Stromal cell of bone marrow (primary cell): Measurements from ENCODE around the gene ANXA9.

ENCODE experiments used
- DNase-seq: peaks from one replicate; pipeline ENCODE4 v3.0.0-alpha.2; 2012; ENCODE audit warnings: low read depth

ANXA9 gene

DNA sequence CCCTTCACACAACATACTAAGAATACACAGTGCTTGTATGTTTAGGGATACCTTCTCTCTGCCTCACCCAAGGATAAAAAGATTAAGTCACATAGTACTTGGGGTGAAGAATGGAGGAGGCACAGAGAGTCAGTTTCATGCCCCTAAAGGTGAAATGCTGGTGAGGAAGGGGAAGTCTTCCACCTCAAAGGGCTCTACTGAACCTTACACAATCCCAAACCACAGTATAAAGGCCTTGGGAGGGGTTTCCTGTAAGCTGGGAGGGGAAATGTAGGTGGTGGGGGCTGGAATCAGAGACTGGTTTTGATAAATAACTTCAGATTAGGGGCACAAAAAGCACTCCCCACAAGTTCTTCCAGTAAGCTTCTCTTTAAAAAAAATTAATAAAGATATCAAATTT, 21.1 kb downstream of the ANXA9 start:
- no peak for DNase-seq

DNA sequence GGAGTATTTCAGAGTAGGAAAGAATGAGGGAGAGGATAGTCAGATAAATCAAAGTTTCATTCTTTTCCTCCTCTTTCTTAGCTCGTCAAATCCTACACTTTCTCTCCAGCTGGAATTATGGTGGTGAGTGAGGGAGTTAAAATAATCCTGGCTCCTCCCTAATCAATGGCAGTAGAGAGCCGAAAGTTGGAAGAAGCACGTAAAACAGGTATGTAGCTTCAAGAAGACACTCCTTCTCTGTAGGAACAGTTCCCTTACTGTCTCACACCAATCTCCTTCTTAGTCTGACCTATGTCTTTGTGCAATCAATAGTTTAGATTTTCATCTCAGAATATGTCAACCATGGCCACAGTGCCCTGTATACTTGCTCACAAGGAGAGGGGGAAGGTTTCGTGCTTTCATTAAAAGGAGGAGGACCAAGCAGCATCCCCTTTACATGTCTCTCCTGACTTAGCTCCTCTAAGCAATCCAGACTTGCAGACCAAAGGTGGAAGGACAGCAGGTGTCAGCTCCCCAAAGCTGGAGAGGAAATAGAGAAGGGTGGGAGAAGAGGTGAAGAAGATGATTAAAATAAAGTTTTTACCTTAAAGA, 23.7 kb downstream of the ANXA9 start:
- no peak for DNase-seq

DNA sequence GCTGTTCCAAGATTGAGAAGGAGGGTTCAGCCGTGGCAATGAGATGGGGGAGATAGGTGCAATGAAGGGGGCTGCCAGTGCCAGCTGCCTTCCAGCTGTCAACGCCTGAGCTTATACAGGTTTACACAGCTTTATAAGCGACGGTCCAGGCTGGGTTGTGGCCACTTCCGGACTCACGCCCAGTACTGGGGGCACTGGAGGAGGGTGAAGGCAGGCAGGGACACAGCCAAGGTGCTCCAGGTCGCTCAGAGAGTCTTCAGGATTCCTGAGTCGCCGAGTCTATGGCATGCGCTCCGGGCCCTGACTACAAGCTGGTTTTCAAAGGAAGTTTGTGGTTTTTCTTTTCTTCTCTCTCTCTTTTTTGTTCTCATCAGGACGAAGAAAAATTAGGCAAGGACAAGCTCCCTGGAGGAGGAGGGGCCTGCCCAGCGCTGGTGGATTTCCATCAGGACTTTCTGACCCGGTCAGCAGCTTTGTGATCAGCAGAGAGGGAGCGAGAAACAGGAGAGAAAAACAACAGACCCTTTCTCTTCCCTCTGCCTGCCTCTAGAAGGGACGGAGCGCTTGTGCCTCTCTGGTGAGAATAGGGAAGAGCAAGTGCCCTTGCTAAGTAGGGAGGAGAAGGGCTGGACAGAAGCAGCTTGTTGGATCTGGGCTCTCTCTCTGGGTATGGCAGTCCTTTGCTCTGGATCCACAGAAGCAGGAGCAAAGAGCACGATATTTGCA, 24.4 kb downstream of the ANXA9 start, which contains the start of gene MINDY1:
Gene MINDY1 (minus strand): TSS at position 576 of the 726 bp plus-strand sequence. CDS start 4,285 bp downstream, outside the sequence.
- DNase-seq = peak; percentile 82

DNA sequence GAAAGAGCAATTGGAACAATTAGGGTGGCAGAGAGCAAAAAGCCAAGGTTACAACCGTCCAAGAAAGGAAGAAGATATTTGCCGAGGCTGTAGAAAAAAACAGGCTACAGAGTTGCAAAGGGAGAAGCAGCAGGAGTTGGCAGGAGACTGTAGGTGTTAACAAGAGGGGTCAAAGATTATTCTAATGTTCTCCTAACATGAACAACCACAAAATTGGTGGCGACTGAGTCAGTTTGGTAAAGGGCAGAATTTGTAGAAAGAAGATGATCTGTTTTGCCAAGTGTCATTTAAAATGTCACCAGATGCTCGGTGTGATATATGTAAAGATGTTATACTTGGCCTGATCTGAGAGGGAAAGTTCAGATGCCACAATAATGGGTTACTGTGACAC, 25.8 kb downstream of the ANXA9 start:
- DNase-seq = no peak

DNA sequence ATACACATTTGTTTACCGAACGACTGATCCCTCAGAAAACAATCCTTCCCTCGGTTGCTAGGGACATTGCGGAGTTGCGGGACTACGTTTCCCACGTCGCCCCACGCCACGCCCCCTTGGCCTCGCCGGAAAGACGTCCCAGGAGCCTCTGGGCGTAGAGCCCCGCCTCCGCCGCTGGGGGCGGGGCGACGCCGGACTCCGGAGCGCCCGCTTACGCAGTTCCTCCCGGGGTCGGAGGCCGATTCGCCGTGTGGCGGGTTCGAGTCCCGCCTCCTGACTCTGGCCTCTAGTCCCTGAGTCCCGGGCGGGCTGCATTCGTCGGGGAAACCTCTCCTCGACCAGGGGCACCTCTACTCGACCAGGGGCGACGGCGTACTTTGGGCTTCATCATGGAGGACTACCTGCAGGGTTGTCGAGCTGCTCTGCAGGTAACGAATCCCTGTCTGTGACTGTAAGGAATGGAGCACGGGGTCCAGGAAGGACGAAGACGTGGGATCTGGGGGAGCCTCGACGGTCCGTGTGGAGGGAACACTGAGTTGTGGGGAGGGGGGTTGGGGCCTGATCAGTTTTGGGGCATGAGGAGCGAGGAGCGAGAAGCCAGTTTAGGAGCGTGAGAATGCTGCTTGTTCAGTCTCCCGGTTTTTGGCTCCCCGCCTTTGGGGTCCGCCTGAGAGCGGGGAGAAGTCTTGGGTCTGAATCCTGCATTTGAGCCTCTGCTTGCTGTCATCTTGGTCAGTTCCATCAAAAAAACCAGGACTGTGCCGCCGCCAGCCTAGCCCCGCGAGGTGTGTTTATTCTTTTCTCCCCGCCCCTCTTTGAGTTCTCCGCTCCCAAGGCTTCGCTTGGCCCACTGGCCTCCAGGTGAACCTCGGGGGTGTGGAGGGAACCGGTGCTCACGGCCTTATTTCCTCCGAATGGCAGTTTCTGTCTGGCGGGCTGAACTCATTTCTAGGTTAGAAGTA, 26.4 kb downstream of the ANXA9 start, which contains the start of gene PRUNE1:
Gene PRUNE1 (plus strand): TSS at position 206 of the 962 bp plus-strand sequence. CDS start 184 bp downstream, at position 390.
- peak; percentile 92 for DNase-seq

DNA sequence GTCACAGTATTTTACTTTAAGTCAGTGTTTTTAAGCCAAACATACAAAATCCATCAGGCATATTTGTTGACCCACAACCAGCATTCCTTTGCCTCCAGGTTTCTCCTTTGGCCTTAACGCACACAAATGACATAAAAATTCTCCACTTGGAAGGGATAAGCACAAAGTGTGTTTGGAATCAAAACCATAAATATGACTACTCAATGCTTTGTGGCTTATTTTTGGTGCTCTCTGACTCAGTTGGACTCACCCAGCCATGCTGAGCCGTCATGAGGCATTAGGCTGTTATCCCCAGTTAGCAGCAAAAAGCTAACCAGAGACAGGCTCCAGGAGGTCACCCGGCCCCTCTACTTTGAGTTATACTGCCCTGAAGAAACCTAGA, 27.1 kb downstream of the ANXA9 start:
- no peak for DNase-seq

DNA sequence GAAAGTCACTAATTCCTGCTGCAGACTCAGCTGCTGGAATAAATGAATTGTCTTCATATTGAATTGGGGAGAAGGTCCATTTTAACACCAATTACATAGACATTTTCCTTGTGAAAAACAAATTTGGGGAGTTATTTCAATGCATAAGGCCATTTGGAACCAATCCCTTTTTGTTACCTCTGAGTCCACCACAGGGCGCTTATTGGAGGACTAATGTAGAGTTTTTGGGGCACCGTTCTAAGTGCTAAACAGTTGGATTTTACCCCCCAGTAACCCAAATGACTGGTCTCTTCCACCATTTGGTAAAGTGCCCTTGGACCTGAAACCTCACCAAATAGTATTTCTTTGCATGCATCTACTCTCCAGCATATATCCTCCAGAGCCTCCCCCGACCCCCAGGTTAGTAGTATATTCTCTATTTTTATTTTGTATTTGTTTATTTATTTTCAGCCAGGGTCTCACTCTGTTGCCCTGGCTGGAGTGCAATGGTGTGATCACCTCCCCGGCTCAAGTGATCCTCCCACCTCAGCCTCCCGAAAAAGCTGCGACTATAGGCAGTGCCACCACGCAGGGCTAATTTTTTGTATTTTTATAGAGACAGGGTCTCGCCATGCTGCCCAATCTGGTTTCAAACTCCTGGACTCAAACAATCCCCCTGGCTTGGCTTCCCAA, 27.7 kb downstream of the ANXA9 start:
- DNase-seq = no peak

DNA sequence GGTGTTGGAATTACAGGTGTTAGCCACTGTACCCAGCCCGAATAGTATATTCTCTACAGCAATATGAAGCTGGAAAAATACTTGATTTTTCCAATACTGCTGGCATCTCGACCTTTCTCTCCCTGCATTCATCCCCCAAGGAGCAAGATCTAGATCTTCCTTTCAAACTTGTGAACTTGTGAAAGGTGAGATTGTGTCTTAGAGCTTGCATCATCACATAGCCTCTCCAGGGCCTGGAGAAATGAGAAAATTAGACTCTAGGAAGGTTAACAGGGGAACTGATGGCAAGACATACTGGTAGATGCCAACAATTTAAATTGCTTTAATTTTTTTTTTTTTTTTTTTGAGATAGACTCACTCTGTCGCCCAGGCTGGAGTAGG, 28.2 kb downstream of the ANXA9 start:
- DNase-seq = no peak

DNA sequence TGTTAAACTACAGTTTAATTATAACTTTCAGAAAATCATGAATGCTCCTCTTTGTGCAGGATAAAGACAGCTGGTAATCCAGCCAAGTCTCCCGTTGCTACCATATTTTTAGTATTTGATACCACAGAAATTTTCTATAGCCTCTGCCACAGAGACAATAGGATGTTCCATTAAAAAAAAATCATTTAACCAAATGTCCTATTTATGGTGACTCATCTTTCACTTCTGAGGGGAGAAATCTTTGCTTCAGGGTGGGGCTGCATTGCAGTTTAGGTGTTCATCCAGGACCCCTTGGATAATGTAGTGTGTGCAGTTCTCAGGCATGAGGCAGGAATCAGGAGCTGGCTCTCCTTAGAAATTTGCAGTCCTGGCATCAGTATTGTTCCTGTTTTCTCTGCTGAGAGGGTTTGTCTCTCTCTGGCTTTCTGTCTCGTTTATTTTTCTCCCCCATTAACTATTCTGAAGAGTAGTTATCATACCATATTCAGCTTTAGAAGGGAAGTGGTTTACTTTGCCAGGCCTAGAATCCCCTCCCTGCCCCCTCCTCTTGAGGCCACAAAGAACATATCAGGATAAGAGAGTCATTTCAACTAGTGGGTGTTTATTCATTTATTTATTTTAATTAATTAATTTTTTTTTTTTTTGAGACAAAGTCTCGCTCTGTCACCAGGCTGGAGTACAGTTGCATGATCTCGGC, 29.2 kb downstream of the ANXA9 start:
- no peak for DNase-seq

DNA sequence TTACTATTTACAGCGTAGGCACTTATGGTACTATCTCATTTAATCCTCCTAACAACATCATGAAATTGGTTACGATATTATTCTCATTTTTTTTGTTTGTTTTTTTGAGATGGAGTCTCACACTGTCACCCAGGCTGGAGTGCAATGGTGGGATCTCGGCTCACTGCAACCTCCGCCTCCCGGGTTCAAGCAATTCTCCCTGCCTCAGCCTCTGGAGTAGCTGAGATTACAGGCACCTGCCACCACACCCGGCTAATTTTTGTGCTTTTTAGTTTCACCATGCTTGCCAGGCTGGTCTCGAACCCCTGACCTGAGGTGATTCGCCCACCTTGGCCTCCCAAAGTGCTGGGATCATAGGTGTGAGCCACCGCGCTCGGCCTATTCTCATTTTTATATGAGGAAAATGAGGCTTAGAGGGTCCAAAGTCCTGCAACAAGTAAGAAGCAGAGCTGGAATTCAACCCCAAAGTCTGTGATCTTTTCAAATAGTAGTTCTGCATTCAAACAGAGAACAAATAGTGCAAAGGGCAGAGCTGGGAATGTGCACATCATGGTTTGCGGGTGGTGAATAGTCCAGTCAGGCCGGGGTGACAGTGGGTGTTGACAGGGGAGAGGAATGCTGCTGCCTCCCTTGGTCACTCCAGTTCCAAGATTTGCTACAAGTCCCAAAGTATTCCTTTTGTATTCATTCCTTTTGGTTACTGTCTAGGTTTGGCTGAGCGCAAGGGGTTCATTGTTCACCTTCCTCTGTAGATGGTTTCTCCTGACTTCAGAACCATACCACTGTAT, 30.8 kb downstream of the ANXA9 start:
- no peak for DNase-seq

DNA sequence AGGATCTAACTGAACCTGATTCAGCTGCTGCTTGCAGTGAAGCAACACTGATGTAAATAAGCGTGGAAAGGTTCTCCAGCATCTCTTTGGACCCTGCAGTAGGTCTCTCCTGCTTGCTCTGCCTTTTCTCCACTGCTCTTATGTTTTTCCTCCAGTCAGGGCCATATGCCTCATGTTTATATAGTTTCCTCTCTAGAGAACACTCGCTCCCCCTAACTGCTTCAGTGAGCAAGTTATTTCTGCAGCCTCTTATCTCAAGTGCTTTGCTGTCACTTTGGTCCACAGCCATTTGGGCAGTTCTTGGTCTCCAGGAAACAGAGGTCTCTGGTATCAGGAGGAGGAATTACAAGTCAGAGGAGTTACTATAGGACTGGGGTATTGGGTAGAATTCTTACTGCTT, 31.4 kb downstream of the ANXA9 start:
- DNase-seq = no peak

DNA sequence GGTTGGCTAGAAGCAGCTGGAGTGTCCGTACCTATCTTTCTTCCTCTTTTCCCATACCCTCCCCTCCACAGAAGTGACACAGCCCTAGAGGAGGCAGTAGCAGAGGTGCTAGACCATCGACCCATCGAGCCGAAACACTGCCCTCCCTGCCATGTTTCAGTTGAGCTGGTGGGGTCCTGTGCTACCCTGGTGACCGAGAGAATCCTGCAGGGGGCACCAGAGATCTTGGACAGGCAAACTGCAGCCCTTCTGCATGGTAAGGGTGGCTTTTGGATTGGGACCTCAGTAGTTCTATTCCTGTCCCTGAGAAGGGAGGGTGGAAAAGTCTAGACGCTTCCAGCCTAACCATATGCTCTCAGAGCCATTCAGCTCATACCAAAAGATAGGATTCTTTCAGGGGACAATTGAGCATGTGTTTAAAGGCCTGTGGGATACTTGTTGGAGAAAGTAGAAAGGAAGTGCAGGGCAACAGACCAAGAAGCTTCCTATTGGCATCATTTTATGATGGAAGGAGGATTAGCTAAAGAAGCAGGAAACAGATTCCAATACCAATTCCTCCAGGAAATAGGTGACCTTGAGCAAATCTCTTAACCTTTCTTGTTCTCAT, 42.6 kb downstream of the ANXA9 start:
- DNase-seq = peak; percentile 40

DNA sequence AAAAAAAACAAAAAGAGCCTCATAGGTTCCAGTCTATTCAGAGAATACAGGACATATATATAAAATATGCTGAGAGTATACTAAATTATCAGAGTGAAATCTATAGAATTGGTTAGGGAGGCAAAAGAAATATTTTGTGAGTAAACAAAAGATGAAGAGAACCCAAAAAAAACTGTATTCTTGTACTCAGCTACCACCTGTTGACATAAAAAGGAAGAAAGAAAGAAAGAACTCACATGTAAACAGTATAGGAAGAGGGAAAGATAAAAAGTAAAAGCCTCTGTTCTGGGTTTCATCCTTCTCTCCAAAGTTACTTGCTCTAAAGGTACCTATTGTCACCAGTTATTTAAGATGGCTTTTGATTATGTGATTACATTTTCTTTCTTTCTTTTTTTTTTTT, 44.4 kb downstream of the ANXA9 start:
- no peak for DNase-seq

DNA sequence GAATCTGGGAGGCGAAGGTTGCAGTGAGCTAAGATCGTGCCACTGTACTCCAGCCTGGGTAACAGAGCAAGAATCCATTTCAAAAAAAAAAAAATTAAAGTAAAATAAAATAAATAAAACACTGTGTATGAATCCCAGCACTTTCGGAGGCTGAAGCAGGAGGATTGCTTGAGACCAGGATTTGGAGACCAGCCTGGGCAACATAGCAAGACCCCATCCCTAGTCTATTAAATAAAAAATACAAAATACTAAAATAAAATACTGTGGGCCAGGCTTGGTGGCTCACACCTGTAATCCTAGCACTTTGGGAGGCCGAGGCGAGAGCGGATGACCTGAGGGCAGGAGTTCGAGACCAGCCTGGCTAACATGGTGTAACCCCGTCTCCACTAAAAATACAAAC, 50.1 kb downstream of the ANXA9 start:
- no peak for DNase-seq

DNA sequence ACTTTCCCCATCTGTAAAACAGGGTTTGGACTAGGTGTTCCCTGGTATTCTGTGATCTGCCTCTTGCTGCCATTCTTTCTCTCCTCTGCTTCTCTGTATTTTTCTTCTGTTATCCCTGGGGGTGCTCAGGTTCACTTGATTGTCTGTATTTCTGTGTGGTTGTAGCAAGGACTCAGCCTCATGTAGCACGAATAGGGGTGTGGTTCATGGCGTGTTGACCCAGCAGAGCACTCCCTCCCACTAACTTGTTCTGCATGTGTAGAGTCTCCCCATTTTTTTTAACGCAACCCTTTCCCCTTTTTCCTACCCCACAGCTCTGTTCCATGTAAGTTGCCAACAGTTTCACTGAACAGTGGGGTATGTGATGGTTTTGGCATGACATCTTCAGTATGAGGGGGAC, 53.1 kb downstream of the ANXA9 start:
- no peak for DNase-seq

DNA sequence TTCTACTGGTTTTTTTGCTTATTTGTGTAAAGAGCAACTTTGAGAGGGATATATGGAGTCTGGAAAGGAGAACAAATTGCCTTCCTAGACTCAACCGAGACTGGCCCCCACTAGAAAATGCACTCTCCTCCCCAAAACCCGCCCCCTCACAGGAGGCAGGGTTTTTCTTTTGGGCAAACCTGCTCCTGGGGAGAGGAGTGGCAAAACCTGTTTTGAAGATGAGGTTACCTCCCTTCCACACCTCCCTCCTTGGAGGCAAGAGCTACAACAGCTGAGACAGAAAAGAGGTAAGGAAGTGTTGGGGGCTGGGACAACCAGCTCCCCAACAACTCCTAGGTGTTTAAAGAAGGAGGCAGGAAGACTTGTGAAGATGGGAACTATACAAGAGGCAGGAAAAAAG, 54.3 kb downstream of the ANXA9 start, which contains the start of gene BNIPL:
Gene BNIPL (plus strand): TSS at position 231 of the 400 bp plus-strand sequence. CDS start 140 bp downstream, at position 371.
- no peak for DNase-seq

DNA sequence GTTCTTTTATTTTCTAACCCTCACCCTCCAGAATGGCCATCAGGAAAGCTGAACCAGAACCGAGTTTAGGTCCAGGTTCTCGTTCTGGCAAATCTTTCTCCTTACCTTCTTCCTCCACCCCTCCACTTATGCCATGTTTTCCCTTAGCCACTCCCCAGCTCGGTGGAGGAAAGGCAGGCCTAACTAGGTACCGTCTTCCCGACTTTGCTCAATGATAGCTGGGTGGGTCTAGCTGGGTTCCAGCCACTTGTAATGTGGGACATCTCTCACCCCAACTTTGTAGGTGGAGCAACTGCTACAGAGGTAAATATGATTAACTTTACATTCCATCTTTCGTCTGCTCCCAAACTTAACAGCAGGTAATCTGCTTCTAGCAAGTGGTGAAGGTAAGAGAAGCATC, 54.9 kb downstream of the ANXA9 start:
- DNase-seq = no peak

DNA sequence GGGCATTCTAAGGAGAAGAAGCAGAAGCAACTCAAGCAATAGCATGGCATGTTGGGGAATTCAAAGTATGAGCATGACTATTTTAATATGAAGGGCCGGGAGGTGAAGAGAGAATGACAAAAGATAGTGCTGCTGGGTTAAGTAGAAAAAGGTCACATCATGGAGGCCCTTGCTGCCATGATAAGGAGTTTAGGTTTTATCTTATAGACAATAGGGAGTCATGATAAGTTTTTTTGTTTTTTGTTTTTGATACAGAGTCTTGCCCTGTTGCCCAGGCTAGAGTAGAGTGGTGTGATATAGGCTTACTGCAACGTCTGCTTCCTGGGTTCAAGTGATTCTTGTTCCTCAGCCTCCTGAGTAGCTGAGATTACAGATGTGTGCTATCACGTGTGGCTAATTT, 57.4 kb downstream of the ANXA9 start:
- no peak for DNase-seq

DNA sequence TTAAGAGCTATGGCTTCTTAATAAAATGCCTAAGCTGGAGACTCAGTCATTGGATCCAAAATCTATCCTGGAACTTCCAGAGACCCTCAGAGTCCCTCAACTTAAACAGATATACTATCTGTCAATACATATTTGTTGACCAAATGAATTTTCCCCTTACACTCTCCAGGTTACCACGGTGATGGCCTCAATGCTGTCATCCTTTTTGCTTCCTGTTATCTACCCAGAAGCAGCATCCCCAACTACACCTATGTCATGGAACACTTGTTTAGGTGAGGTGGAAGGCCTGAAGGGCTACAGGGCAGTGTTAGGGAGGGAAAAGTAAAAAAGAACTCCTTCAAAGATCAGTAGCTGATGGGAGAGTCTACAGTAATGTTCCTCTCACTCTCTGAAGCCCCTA, 61.1 kb downstream of the ANXA9 start:
- no peak for DNase-seq
